Cerebellar cortex (tissue), 1 donor: ENCODE results near the gene RELT.

Experiments used
- DNase-seq: peaks from one replicate; pipeline ENCODE4 v3.0.0-alpha.2; 2015; ENCODE audit warnings: low spot score

The RELT gene

GRCh38 chr11:73391665-73392064 is 15.5 kb downstream of the RELT start:
- DNase-seq: no peak

GRCh38 chr11:73392108-73393010 is 16.2 kb downstream of the RELT start:
- DNase-seq: no peak

- DNase-seq: no peak
Measured at GRCh38 chr11:73393011-73393380, 16.8 kb downstream of the RELT start.

- DNase-seq: peak; percentile 88
Measured at GRCh38 chr11:73393479-73394415, 17.5 kb downstream of the RELT start.

- no peak for DNase-seq
Measured at GRCh38 chr11:73394416-73395296, 18.5 kb downstream of the RELT start.

- DNase-seq: no peak
Measured at GRCh38 chr11:73395297-73396208, 19.4 kb downstream of the RELT start.

GRCh38 chr11:73396251-73396930 is 20.2 kb downstream of the RELT start:
- no peak for DNase-seq

GRCh38 chr11:73396985-73397384 is 20.8 kb downstream of the RELT start:
- DNase-seq: no peak

- DNase-seq: no peak
Measured at GRCh38 chr11:73397468-73398131, 21.4 kb downstream of the RELT start.

- DNase-seq: no peak
Measured at GRCh38 chr11:73398132-73398526, 21.9 kb downstream of the RELT start.

- DNase-seq: no peak
Measured at GRCh38 chr11:73398721-73399120, 22.5 kb downstream of the RELT start.

- no peak for DNase-seq
Measured at GRCh38 chr11:73399159-73399590, 23.0 kb downstream of the RELT start.

- DNase-seq: no peak
Measured at GRCh38 chr11:73399636-73400035, 23.4 kb downstream of the RELT start.

GRCh38 chr11:73400293-73400692 is 24.1 kb downstream of the RELT start:
- DNase-seq: no peak

- no peak for DNase-seq
Measured at GRCh38 chr11:73401217-73401923, 25.2 kb downstream of the RELT start.

- DNase-seq: no peak
Measured at GRCh38 chr11:73401924-73402833, 26.0 kb downstream of the RELT start.

- no peak for DNase-seq
Measured at GRCh38 chr11:73402834-73403185, 26.6 kb downstream of the RELT start.

GRCh38 chr11:73403541-73403940 is 27.3 kb downstream of the RELT start:
- DNase-seq: no peak
